GM13977 (cell line): ENCODE data around the gene KRT7.

Source experiments
- DNase-seq: peaks from one replicate; pipeline ENCODE4 v3.0.0; 2012; ENCODE audit warnings: low spot score
- in situ Hi-C: fragments of 300-500 bp; cut with MboI; formaldehyde crosslinking; loops from one replicate; pipeline ENCODE4 v1.12.0; 2022; ENCODE audit warnings: low sequenced_read_pairs, low pct_unique_long_range_greater_than_20kb, mixed read lengths, inconsistent platforms; ENCODE audit not compliant: unreplicated experiment
- TF ChIP-seq, protein P1 (sequence below): IDR thresholded peaks from 2 replicates; pipeline ENCODE4 v1.5.1; 2012; ENCODE audit warnings: mild to moderate bottlenecking, control low read depth; ENCODE audit not compliant: insufficient read depth; ENCODE audit errors: extremely low read depth, missing control alignments

The KRT7 gene

DNA sequence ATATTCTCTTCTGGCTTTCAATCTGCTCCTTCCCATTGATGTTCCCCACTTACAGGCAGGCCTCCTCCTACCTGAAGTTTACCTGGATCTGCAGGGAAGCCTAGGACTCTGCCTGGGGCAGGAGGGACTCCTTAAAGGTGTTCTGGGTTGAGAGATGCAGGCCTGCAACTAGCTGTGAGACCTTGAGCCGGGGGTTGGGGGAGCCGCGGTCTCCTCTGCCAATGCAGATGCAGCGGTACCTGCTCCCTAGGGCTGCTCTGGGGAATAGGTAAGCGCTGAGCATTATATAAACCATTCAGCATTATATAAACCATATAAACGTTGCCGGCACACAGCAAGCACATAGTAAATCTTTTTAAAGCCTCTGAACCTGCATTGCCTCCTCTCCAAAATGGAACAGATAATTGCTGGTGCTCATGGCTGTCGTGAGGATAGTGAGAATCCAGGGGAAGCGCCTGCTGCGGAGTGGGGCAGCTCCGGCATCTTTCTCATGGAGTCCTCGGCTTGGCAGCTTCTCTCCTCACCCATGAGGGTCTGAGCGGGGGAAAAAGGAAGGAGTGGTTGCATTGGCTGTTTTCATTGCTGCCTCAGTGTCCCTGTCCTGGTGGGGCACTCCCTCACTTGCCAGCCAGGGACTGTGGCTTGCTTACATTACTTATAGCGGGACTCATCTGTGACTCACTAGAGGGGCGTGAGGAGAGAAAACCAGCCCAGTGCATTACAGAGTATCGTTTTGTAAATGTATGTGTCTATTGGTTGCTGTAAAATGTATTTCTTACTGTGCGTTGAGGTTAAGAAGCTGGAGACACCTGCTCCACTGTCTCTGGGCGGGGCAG lies 28.7 kb upstream of the KRT7 start:
- in situ Hi-C loops, result no loop called here
- DNase-seq, result no peak
- TF ChIP-seq, protein P1, sequence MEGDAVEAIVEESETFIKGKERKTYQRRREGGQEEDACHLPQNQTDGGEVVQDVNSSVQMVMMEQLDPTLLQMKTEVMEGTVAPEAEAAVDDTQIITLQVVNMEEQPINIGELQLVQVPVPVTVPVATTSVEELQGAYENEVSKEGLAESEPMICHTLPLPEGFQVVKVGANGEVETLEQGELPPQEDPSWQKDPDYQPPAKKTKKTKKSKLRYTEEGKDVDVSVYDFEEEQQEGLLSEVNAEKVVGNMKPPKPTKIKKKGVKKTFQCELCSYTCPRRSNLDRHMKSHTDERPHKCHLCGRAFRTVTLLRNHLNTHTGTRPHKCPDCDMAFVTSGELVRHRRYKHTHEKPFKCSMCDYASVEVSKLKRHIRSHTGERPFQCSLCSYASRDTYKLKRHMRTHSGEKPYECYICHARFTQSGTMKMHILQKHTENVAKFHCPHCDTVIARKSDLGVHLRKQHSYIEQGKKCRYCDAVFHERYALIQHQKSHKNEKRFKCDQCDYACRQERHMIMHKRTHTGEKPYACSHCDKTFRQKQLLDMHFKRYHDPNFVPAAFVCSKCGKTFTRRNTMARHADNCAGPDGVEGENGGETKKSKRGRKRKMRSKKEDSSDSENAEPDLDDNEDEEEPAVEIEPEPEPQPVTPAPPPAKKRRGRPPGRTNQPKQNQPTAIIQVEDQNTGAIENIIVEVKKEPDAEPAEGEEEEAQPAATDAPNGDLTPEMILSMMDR, result no peak

DNA sequence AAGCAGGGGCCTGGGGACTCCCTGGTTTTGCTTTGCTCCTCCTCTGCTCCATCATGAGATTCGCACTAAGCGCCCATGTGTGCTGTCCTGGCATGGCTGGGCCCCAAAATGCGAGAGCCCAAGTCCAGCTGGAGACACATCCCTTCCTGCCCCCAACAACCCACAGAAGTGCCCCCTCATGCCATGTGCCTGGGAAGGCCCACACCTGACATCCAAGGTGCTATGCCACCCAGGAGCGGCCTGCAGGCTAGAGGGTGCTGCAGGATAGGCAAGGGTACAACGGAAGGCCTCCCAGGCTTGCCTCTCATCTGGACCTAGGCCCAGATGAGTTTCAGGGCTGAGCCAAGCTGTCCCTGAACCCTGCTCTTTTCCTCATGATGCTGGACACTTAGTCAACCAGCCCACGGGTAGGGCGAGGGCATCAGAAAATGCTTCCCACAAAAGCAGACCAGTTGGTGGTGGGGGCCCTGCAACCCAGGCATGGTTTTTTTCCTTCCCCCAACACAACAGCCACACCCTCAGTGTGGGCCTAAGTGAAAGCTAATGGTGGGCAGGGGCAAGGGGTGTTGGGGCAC lies 28.0 kb upstream of the KRT7 start:
- in situ Hi-C loops, result no loop called here
- no peak for DNase-seq
- TF ChIP-seq, protein P1, result no peak

DNA sequence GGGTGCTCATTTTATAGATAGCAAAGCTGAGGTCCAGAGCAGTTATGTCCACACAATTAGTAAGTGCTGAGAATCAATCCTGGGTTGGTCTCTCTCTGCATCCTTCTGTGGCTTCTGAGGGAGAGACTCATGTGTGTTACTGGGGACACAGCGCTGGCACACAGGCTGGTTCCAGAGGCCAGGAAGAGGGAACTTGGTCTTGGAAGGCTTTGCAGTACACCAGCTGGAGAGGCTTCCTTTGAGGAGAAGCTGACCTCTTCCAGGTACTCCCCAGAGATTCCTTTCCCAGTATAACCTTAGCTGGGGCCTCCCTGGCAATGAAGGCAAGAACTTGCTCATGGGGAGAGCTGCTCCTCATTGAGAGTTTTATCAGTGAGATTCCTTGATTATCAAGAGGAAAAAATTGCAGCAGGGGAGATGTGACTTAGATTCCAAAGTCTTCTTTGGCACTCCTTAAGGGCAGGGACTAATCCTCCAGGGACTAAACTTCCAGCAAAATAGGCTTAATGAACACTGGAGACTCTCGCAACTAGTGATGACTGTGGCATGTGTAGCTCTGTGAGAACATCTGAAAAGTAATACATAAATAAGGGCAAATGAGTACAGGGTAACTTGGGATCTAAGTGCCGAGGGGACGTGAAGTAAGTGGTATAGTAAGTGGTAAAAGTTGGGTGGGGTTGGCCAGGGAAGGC lies 27.3 kb upstream of the KRT7 start:
- in situ Hi-C loops, result no loop called here
- no peak for DNase-seq
- TF ChIP-seq, protein P1, result no peak

DNA sequence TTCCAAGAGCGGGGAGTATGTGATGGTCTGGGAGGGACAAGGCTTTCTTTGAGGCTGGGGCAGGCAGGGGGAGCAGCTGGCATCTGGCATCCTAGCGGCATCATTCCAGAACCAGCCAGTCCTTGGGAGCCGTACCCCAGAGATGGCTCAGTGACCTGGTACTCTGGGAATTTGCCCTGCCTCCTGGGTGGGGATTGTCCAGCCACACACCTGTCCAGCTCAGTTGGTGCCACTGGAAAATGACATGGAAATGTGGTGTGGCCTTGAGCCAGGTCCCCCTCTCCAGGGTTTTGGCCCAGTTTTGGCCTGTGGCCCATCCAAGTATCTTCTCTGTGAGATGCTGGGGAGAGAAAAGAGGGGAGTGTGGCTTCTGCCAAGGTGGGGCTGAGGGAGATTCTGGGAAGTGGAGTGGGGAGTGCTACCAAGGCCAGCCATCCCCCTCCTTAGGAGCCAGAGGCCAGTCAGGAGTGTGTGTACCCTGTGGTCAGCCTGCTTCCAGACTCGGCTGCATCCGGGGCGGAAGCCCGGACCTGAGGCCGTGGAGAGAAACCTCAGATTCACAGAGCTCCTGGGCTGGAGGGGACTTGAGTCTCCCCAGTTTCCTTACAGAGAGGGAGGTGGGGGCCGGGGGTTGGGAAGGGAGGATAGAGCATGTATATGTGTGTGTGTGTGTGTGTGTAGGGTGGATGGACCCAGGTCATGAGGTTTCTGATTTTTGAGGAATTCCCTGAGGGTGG lies 26.6 kb upstream of the KRT7 start:
- in situ Hi-C loops, result no loop called here
- TF ChIP-seq, protein P1, result no peak
- no peak for DNase-seq

DNA sequence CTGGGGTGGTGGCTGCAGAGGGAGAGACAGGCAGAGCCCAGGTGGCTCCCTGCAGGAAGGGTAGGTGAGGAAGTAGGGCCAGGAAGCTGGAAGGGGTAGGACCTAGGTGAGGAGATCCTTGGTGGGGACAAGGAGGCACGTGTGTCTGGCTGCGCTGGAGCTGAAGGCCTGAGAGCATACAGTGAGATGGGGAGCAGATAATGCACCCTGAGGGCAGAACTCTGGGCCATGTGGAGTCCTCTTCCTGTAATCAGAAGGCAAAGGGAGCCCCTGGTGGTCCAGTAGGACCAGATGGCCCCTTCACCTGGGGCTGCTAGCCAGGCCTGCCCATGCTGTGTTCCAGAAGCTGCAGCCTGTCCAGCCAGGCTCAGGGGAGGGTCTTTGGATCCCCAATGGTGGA lies 25.9 kb upstream of the KRT7 start:
- in situ Hi-C loops, result no loop called here
- TF ChIP-seq, protein P1, result no peak
- no peak for DNase-seq

DNA sequence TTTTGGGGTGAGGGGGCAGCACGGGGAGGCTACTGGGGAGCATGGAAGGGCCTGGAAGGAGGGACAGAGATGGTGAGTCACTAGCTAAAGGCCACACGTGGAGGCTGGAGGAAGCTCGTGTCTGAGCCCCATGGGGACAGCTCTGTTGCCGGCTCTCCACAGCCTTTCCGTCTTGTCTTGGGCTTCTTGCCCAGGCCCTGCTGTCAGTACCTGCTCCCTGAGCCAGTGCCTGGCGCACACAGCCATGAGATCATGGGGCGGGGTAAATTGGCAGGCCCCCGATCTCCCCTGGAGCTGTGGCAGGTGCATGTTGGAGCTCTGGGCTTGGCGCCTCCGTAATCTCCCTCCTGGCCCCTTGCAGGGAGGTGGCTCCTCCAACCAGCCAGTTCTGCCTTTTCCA lies 25.1 kb upstream of the KRT7 start:
- TF ChIP-seq, protein P1, result no peak
- no peak for DNase-seq
- in situ Hi-C loops, result no loop called here
